ENCODE results near the gene MAGI2.
"Not testable (repeated sequence)": the region's sequence is repeated elsewhere in the genome, so short reads cannot be mapped to it uniquely, and the experiment has no call there.

MAGI2 gene

GRCh38 chr7:78521961-78522360, 931.5 kb downstream of the MAGI2 start:
- no peak for FAIRE-seq

GRCh38 chr7:78516450-78516849, 937.0 kb downstream of the MAGI2 start:
- no peak for FAIRE-seq

GRCh38 chr7:78514634-78515033, 938.8 kb downstream of the MAGI2 start:
- FAIRE-seq = no peak

GRCh38 chr7:78510580-78511188, 942.8 kb downstream of the MAGI2 start:
- no peak for FAIRE-seq

- not testable (repeated sequence) for FAIRE-seq
Observed at GRCh38 chr7:78503301-78503700, 950.2 kb downstream of the MAGI2 start.

- no peak for FAIRE-seq
Observed at GRCh38 chr7:78501064-78501463, 952.4 kb downstream of the MAGI2 start.

GRCh38 chr7:78499971-78500370, 953.5 kb downstream of the MAGI2 start:
- FAIRE-seq = no peak

GRCh38 chr7:78499283-78499682, 954.2 kb downstream of the MAGI2 start:
- FAIRE-seq = no peak

- no peak for FAIRE-seq
Observed at GRCh38 chr7:78497728-78498427, 955.6 kb downstream of the MAGI2 start.

- no peak for FAIRE-seq
Observed at GRCh38 chr7:78496096-78496630, 957.3 kb downstream of the MAGI2 start.

- no peak for FAIRE-seq
Observed at GRCh38 chr7:78493401-78493800, 960.1 kb downstream of the MAGI2 start.

GRCh38 chr7:78492146-78492545, 961.3 kb downstream of the MAGI2 start:
- FAIRE-seq = no peak

- no peak for FAIRE-seq
Observed at GRCh38 chr7:78490524-78490923, 962.9 kb downstream of the MAGI2 start.

GRCh38 chr7:78489476-78490240, 963.8 kb downstream of the MAGI2 start:
- FAIRE-seq = no peak

GRCh38 chr7:78487464-78487863, 966.0 kb downstream of the MAGI2 start:
- FAIRE-seq = no peak

- no peak for FAIRE-seq
Observed at GRCh38 chr7:78479348-78479747, 974.1 kb downstream of the MAGI2 start.

GRCh38 chr7:78476851-78477405, 976.5 kb downstream of the MAGI2 start:
- FAIRE-seq = no peak

- no peak for FAIRE-seq
Observed at GRCh38 chr7:78473571-78474301, 979.7 kb downstream of the MAGI2 start.

GRCh38 chr7:78473021-78473420, 980.4 kb downstream of the MAGI2 start:
- FAIRE-seq = no peak

GRCh38 chr7:78472519-78472918, 980.9 kb downstream of the MAGI2 start:
- FAIRE-seq = no peak

- no peak for FAIRE-seq
Observed at GRCh38 chr7:78465894-78466293, 987.6 kb downstream of the MAGI2 start.

GRCh38 chr7:78463039-78463438, 990.4 kb downstream of the MAGI2 start:
- no peak for FAIRE-seq

- FAIRE-seq = no peak
Observed at GRCh38 chr7:78450706-78451105, 1002.8 kb downstream of the MAGI2 start.
